ENCODE data around the gene SEZ6L2.

DNA sequence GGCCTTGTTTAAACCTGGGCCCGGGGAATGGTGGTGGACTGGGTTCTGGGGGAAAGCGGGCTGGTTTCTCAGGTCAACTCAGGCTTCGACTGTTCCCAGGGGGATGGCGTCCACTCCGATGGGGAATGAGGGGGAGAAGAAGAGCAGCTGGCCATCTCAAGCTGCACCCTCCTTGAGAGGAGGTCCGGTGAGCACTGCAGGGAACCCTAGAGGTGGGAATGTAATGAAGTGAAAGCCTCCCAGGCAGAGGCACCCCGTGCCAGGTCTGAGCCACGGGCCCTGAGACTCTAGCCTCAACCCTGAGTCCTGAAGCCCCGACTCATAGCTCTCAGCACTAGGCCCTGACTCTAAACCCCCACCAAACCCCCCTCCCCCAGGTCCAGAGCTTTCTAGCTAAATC is 35.1 kb downstream of the SEZ6L2 start:
- TF ChIP-seq, protein P1, sequence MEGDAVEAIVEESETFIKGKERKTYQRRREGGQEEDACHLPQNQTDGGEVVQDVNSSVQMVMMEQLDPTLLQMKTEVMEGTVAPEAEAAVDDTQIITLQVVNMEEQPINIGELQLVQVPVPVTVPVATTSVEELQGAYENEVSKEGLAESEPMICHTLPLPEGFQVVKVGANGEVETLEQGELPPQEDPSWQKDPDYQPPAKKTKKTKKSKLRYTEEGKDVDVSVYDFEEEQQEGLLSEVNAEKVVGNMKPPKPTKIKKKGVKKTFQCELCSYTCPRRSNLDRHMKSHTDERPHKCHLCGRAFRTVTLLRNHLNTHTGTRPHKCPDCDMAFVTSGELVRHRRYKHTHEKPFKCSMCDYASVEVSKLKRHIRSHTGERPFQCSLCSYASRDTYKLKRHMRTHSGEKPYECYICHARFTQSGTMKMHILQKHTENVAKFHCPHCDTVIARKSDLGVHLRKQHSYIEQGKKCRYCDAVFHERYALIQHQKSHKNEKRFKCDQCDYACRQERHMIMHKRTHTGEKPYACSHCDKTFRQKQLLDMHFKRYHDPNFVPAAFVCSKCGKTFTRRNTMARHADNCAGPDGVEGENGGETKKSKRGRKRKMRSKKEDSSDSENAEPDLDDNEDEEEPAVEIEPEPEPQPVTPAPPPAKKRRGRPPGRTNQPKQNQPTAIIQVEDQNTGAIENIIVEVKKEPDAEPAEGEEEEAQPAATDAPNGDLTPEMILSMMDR (conservative IDR thresholded peaks at IDR 0.05; ENCODE audit: low read depth in 2 of 2) = no peak
- TF ChIP-seq, protein P2, sequence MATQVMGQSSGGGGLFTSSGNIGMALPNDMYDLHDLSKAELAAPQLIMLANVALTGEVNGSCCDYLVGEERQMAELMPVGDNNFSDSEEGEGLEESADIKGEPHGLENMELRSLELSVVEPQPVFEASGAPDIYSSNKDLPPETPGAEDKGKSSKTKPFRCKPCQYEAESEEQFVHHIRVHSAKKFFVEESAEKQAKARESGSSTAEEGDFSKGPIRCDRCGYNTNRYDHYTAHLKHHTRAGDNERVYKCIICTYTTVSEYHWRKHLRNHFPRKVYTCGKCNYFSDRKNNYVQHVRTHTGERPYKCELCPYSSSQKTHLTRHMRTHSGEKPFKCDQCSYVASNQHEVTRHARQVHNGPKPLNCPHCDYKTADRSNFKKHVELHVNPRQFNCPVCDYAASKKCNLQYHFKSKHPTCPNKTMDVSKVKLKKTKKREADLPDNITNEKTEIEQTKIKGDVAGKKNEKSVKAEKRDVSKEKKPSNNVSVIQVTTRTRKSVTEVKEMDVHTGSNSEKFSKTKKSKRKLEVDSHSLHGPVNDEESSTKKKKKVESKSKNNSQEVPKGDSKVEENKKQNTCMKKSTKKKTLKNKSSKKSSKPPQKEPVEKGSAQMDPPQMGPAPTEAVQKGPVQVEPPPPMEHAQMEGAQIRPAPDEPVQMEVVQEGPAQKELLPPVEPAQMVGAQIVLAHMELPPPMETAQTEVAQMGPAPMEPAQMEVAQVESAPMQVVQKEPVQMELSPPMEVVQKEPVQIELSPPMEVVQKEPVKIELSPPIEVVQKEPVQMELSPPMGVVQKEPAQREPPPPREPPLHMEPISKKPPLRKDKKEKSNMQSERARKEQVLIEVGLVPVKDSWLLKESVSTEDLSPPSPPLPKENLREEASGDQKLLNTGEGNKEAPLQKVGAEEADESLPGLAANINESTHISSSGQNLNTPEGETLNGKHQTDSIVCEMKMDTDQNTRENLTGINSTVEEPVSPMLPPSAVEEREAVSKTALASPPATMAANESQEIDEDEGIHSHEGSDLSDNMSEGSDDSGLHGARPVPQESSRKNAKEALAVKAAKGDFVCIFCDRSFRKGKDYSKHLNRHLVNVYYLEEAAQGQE (IDR thresholded peaks at IDR 0.05; ENCODE audit: unreplicated experiment) = no peak
- TF ChIP-seq POLR2AphosphoS5 (IDR thresholded peaks at IDR 0.05; ENCODE audit: low read depth) = no peak
- no peak for TF ChIP-seq EZH2 (IDR thresholded peaks at IDR 0.05; ENCODE audit: low read depth, unreplicated experiment)
- no peak for TF ChIP-seq JUNB (IDR thresholded peaks at IDR 0.05; ENCODE audit: unreplicated experiment)
- no peak for TF ChIP-seq EZH2phosphoT487 (IDR thresholded peaks at IDR 0.05; ENCODE audit: unreplicated experiment)
- TF ChIP-seq ZNF114 (CRISPR knock-in tag; IDR thresholded peaks at IDR 0.05) = no peak
- TF ChIP-seq STAT1 (IDR thresholded peaks at IDR 0.05; ENCODE audit: unreplicated experiment) = no peak
- no peak for TF ChIP-seq ZNF462 (CRISPR knock-in tag; IDR thresholded peaks at IDR 0.05)
- no peak for TF ChIP-seq CREB1 (CRISPR knock-in tag; IDR thresholded peaks at IDR 0.05; ENCODE audit: low read depth)

All from GM23338 (cell line).